Renal pelvis (tissue), 12 donors: ENCODE measurements around the gene CBL. TPM values are rescaled to one million over a fixed set of nuclear protein-coding genes. Genes with fewer than 3 reads are reported as not detected.
"Not testable (repeated sequence)": the region's sequence is repeated elsewhere in the genome, so short reads cannot be mapped to it uniquely, and the experiment has no call there.

Experiments
- DNase-seq: peaks from one replicate; pipeline ENCODE4 v3.0.0-alpha.2; 2013
- long read RNA-seq, 16 experiments: transcript quantifications; one replicate each; lab custom pipeline, GENCODE V29; 2026
- polyA plus RNA-seq, 3 donors: library from polyadenylated mRNA; unstranded; fragments of 120-200 nt; gene quantifications; one replicate each; pipeline ENCODE4 v1.2.1, GENCODE V29; 2013; ENCODE audit not compliant: insufficient read length in 3 of 3

The CBL gene
- 10 to 100 TPM; 17.7 to 22.5 (median 22.2) TPM for polyA plus RNA-seq
- long read RNA-seq, donor 1 = 0 reads
- long read RNA-seq, donor 2 = 0 reads
- long read RNA-seq, donor 3 = 0 reads
- long read RNA-seq, donor 4, full-length matches to known transcripts = 1 of 9 reads
- long read RNA-seq, donor 4, partial matches to known transcripts = 0 of 9 reads
- long read RNA-seq, donor 4, other reads (novel, unspliced or antisense) = 8 of 9 reads
- long read RNA-seq, donor 5 = 0 reads
- long read RNA-seq, donor 6 = 0 reads
- long read RNA-seq, donor 7, full-length matches to known transcripts = 1 of 1 reads
- long read RNA-seq, donor 7, partial matches to known transcripts = 0 of 1 reads
- long read RNA-seq, donor 7, other reads (novel, unspliced or antisense) = 0 of 1 reads
- long read RNA-seq, donor 8 = 0 reads
- long read RNA-seq, donor 9, full-length matches to known transcripts = 1 of 6 reads
- long read RNA-seq, donor 9, partial matches to known transcripts = 5 of 6 reads
- long read RNA-seq, donor 9, other reads (novel, unspliced or antisense) = 0 of 6 reads
- long read RNA-seq, donor 10, full-length matches to known transcripts = 1 of 1 reads
- long read RNA-seq, donor 10, partial matches to known transcripts = 0 of 1 reads
- long read RNA-seq, donor 10, other reads (novel, unspliced or antisense) = 0 of 1 reads
- long read RNA-seq, donor 11 = 0 reads
- long read RNA-seq, donor 12 = 0 reads
- long read RNA-seq, donor 13 = 0 reads
- long read RNA-seq, donor 14 = 0 reads
- long read RNA-seq, donor 15 = 0 reads
- long read RNA-seq, donor 16 = 0 reads

DNA sequence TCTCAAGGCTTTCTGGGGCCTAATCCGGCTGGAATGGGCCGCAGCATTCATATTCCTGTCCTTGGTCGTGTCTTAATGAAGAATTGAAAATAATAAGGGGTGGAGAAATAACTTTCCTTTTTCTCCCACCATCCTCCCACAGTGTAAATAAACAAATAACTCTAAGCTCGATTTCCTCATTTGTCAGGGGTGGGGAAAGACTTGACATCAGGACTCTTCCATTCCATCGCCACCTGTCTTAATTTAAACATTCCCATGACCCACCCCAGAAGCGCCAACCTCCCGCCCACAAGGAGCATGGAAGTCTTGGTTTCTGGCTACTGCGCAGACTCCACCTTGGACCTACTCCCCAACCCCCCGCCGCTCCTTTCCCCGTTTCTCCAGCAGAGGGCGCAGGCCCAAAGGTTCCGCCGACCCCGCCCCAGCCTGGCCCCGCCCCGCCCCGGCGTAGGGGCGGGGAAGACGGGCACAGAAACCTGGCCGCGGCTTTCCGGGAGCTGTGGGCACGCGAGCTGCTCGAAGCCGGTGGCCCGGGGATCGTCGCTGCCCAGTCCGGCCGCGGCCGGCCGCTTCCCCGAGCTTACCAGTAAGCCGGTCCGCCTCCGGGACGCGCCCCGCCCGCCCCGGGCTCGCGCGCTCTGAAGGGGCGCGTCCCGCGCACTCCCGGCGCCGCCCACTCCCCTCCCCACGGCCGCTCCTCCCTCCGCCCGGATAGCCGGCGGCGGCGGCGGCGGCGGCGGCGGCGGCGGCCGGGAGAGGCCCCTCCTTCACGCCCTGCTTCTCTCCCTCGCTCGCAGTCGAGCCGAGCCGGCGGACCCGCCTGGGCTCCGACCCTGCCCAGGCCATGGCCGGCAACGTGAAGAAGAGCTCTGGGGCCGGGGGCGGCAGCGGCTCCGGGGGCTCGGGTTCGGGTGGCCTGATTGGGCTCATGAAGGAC is at the start of gene CBL:
Gene CBL (plus strand): TSS at position 766 of the 937 bp plus-strand sequence. CDS start 79 bp downstream, at position 845.
- peak; percentile 93 for DNase-seq

DNA sequence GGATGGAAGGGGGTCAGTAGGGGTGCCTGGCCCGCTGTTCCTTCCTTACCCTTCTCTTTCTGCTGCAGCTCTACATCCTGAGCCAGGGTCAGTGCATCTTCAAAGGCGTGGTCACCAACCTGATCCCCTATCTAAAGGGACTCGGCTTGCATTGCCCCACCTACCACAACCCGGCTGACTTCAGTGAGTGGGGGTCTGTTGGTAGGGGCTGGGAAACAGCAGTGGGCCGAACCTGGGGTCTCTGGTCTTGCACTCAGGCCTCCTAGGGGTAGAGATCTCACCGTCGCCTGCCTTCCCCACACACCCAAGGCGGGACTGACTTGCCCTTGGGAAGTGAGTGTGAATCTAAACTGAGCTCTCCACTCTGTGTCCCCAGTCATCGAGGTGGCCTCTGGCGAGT is 49.6 kb upstream of the CBL start:
- no peak for DNase-seq

DNA sequence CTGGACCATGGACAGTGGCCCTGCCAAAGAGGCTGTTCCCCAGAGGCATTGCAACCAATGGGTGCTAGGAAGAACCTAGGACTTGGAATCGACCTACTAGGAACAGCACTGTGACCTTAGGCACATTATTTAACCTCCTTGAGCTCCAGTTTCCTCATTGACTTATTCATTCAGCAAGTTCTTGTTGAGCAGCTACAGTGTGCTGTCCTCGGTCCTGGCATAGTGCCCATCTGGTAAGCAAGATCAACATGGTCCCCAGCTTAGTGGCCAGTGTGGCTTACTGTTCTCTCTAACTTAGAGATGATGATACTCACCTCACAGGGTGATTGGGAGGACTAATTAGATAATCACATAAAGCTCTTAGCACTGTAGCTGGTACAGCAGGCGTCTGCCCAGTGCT is 49.1 kb upstream of the CBL start:
- DNase-seq = no peak

DNA sequence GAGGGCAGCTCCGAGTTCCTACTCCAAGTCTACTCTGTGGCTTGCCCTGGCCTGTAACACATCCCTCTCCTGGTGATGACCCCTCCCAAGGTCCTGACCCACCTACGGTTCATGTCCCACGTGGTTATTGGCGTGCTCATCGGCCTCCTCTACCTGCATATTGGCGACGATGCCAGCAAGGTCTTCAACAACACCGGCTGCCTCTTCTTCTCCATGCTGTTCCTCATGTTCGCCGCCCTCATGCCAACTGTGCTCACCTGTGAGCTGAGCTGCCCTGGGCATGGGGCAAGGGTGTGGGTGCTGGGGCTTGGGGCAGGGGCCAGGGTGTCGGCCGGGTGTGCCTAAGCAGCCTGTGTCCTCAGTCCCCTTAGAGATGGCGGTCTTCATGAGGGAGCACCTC is 47.7 kb upstream of the CBL start:
- no peak for DNase-seq

- DNase-seq = no peak
These were observed 46.0 kb upstream of the CBL start for GRCh38 chr11:119160151-119160550.

DNA sequence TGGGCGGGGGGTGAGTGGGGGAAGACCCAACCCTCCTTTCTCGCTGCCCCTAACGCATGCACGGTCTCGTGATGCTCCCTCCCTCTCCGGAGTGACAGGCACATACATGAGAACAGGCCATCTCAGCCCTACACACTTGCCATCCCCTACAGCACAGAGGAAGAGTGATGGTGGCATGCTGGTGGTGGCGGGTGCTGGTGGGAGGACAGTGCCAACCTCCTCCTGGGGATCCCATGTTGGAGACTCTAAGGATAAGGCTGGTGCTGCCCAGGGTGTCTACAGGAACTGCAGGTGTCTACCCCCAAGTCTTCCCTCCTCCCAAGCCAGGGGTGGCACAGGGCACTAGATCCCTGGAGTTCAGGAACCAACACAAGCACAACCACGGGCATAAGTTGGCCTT is 44.3 kb upstream of the CBL start:
- no peak for DNase-seq

DNA sequence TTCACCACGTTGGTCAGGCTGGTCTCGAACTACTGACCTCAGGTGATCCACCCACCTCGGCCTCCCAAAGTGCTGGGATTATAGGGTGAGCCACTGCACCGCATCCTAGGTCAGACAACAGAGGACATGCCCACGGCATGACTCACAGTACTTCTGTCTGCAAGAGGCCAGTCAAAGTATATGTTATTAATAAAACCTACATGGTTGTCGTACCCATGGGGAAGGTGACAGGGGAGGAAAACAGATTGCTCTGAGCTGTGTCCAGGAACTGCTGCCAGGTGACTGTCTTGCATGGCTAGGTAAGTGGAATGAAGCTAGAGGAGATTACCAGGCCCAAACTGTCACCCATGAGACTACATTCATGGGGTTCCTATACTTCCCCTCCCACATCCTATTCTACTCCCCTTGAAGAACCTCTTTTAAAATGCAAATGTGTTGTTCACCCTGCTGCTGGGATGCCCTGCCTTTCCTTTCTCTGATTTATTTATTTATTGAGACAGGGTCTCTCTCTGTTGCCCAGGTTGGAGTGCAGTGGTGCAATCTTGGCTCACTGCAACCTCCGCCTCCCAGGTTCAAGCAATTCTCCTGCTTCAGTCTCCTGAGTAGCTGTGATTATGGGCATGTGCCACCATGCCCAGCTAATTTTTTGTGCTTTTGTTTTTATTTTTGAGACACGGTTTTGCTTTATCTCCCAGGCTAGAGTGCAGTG is 39.6 kb upstream of the CBL start:
- peak; percentile 65 for DNase-seq

DNA sequence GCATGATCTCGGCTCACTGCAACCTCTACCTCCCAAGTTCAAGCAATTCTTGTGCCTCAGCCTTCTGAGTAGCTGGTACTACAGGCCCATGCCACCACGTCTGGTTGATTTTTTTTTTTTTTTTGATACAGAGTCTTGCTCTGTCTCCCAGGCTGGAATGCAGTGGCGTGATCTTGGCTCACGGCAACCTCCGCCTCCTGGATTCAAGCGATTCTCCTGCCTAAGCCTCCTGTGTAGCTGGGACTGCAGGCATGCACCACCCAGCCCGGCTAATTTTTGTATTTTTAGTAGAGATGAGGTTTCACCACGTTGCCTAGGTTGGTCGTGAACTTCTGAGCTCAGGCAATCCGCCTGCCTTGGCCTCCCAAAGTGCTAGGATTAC is 39.1 kb upstream of the CBL start:
- not testable (repeated sequence) for DNase-seq

GRCh38 chr11:119167933-119168332 is 38.2 kb upstream of the CBL start:
- DNase-seq = no peak

- peak; percentile 80 for DNase-seq
These were observed 37.5 kb upstream of the CBL start, which contains the start of gene NLRX1 for GRCh38 chr11:119168471-119169281. TSS of gene NLRX1 (plus strand) at chr11:119168725. CDS start at chr11:119171404, 2,679 bp downstream.

GRCh38 chr11:119169282-119169719 is 36.8 kb upstream of the CBL start:
- peak; percentile 36 for DNase-seq

DNA sequence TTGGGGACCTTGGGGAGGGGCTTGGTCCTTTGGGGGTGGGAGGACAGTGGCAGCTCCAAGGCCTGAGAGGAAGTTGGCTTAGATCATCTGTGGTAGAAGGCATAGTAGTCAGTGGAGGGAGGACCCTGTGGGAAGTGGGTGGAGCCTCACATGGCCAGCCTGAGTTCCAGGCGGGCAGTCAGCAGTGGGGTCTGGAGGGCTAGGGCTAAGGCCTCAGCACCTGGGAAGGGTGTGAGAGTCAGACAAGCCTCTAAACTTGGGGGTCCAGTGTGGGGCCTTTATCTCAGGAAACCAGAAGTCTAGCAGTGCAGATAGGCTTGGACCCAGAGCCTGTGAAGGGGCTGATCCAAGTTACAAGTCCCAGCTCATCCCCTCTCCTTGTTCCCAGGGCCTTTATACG is 33.6 kb upstream of the CBL start:
- DNase-seq = no peak

GRCh38 chr11:119173453-119173852 is 32.7 kb upstream of the CBL start:
- no peak for DNase-seq

DNA sequence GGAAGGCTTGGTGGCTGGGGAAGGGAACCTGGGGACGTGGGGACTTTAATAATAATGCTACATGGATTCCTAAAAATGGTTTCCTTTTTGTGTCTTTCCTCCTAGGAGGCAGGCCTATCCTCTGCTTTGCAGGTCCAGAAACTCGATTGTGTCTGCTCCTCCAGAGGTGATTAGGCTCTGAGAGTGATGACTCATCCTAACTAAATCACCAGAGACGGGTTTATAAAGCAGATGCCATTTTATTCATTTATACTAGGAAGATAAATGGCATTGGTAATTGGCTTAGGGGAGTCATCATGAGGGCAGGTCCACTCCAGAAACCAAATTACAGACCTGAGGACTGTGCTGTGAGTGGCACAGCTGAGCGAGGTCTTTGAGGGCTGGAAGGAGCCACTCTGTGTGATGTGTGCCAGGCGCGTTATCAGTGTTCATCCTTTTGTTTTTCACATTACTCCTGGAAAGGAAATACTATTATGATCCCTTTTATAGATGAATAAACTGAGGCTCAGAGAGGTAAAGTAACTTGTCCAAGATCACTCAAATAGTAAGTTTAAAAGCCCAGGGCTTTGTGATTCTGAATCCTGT is 30.6 kb upstream of the CBL start:
- DNase-seq = no peak

- DNase-seq = no peak
These were observed 27.9 kb upstream of the CBL start for GRCh38 chr11:119178166-119178680.

DNA sequence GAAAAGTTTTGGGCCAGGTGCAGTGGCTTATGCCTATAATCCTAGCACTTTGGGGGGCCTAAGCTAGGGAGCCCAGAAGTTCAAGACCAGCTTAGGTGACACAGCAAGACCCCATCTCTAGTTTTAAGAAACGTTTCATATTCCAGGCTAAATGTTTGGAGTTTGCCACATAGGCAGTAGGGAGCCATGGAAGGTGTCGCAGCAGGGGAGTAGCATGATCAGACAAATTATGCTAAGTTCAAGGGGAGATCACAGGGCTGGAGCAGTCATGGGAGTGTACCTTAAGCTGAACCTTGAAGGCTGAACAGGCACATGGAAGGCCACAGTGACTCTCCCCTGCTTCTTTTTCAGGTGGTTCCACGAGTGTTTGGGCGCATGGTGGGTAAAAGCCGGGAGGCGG is 26.8 kb upstream of the CBL start:
- DNase-seq = no peak

GRCh38 chr11:119179983-119180382 is 26.2 kb upstream of the CBL start:
- no peak for DNase-seq

GRCh38 chr11:119180729-119181676 is 25.1 kb upstream of the CBL start:
- DNase-seq = no peak
